GM12878 (cell line): ENCODE results near the gene AKAP13. TPM values are rescaled to one million over a fixed set of nuclear protein-coding genes. Genes with fewer than 3 reads are reported as not detected.

Experiments used
- ATAC-seq: fragments of 200-7000 bp; cut with Tn5 transposase; 3 replicates; pipeline ENCODE4 v1.9.1; 2020; ENCODE audit warnings: mild to moderate bottlenecking, moderate library complexity
- BruUV-seq: library from RNA; stranded (reverse); fragments of 400-500 nt; replicated peaks from 2 replicates; lab custom pipeline; 2021; lab: Mats Ljungman, UMichigan
- CTCF ChIA-PET: fragments of 300-600 bp; sonication (Branson Sonifier 250); formaldehyde crosslinking; extraction: SDS; loops from one replicate; lab custom pipeline; 2021; ENCODE audit warnings: inconsistent platforms; lab: Yijun Ruan, JAX
- POLR2A ChIA-PET: fragments of 350-600 bp; formaldehyde crosslinking; extraction: SDS; loops from one replicate; lab custom pipeline; 2021; ENCODE audit warnings: inconsistent platforms; lab: Charles Lee
- RAD21 ChIA-PET: fragments of 300-600 bp; sonication (Branson Sonifier 250); formaldehyde crosslinking; loops from one replicate; lab custom pipeline; 2023; ENCODE audit warnings: antibody characterized with exemption; ENCODE audit not compliant: unreplicated experiment; lab: Charles Lee
- SMC1A ChIA-PET: fragments of 300-600 bp; sonication (Branson Sonifier 250); formaldehyde crosslinking; loops from one replicate; lab custom pipeline; 2023; ENCODE audit not compliant: unreplicated experiment, uncharacterized antibody; lab: Charles Lee
- DNase-seq: peaks from one replicate; pipeline ENCODE4 v3.0.0-alpha.2; 2011; ENCODE audit warnings: low read depth, low spot score
- FAIRE-seq: peaks from 3 replicates; lab custom pipeline; 2011; peaks lifted over from hg19 to GRCh38; lab: Jason Lieb, UNC
- H2AFZ ChIP-seq: 2 replicates; pipeline ENCODE4 v1.6.0; 2011; ENCODE audit warnings: low read depth, low read length, control low read depth; ENCODE audit not compliant: control insufficient read depth
- H3K27ac ChIP-seq: 2 replicates; pipeline ENCODE4 v1.5.1; 2011; ENCODE audit warnings: control low read depth; ENCODE audit not compliant: control insufficient read depth, insufficient read depth
- H3K27me3 ChIP-seq, 2 experiments: replicated peaks in 1 of 2; 2 replicates each; pipeline versions ENCODE4 v1.6.0 to v1.6.1; 2011; ENCODE audit warnings: low read length in 1 of 2; ENCODE audit not compliant: control insufficient read depth in 2 of 2, insufficient read depth in 2 of 2
- H3K36me3 ChIP-seq, 2 experiments: 2 replicates each; pipeline ENCODE4 v1.5.1; 2011; ENCODE audit warnings: low read length in 1 of 2; ENCODE audit not compliant: control insufficient read depth in 2 of 2, insufficient read depth in 2 of 2
- H3K4me1 ChIP-seq: 2 replicates; pipeline ENCODE4 v1.6.1; 2011; ENCODE audit warnings: mild to moderate bottlenecking, low read length, moderate library complexity, mixed read lengths; ENCODE audit not compliant: control insufficient read depth, insufficient read depth
- H3K4me2 ChIP-seq: 2 replicates; pipeline ENCODE4 v1.6.0; 2011; ENCODE audit warnings: control low read depth; ENCODE audit not compliant: control insufficient read depth, insufficient read depth
- H3K4me3 ChIP-seq: fragments of 200-600 bp; sonication (generic); 2 replicates; pipeline ENCODE4 v1.5.1; 2016
- H3K79me2 ChIP-seq: 2 replicates; pipeline ENCODE4 v1.6.0; 2011; ENCODE audit warnings: low read length; ENCODE audit not compliant: control insufficient read depth, insufficient read depth
- H3K9ac ChIP-seq: 2 replicates; pipeline ENCODE4 v1.8.0; 2011; ENCODE audit warnings: low read length, control low read depth, mixed read lengths; ENCODE audit not compliant: control insufficient read depth, insufficient read depth
- H3K9me3 ChIP-seq: replicated peaks from 3 replicates; pipeline ENCODE4 v1.5.1; 2011; ENCODE audit warnings: mild to moderate bottlenecking, low read length; ENCODE audit not compliant: control insufficient read depth, insufficient read depth
- H4K20me1 ChIP-seq: 2 replicates; pipeline ENCODE4 v1.6.0; 2011; ENCODE audit not compliant: control insufficient read depth, insufficient read depth
- CEBPB ChIP-seq, 2 experiments: fragments of 150-350 bp in 1 of 2; IDR thresholded peaks; 2 replicates each; pipeline ENCODE4 v1.6.1; 2012 to 2014; ENCODE audit warnings: low read depth in 2 of 2, low read length in 2 of 2, borderline replicate concordance in 1 of 2, inconsistent platforms in 1 of 2
- CHD1 ChIP-seq: IDR thresholded peaks from 2 replicates; pipeline ENCODE4 v1.6.1; 2012; ENCODE audit warnings: low read depth, low read length, improper control_type of control experiment
- EED ChIP-seq: sonication (generic); IDR thresholded peaks from 2 replicates; pipeline ENCODE4 v1.6.1; 2016; ENCODE audit warnings: antibody characterized with exemption, low read depth
- EP300 ChIP-seq, 2 experiments: fragments of 150-350 bp in 1 of 2; IDR thresholded peaks; 2 replicates each; pipeline ENCODE4 v1.6.1; 2011 to 2012; ENCODE audit warnings: low read depth in 2 of 2, low read length in 2 of 2, borderline replicate concordance in 1 of 2, improper control_type of control experiment in 1 of 2, inconsistent platforms in 1 of 2; ENCODE audit not compliant: control insufficient read depth in 1 of 2
- FOXM1 ChIP-seq: IDR thresholded peaks from 2 replicates; pipeline ENCODE4 v1.6.1; 2012; ENCODE audit warnings: low read depth, mild to moderate bottlenecking, inconsistent platforms, low read length, moderate library complexity
- KLF5 ChIP-seq: fragments of 450-650 bp; IDR thresholded peaks from 2 replicates; pipeline ENCODE4 v1.6.1; 2014; ENCODE audit warnings: mild to moderate bottlenecking; ENCODE audit not compliant: partially characterized antibody
- POU2F2 ChIP-seq: IDR thresholded peaks from 3 replicates; pipeline ENCODE4 v1.6.1; 2011; ENCODE audit warnings: low read depth, mild to moderate bottlenecking, low read length, borderline replicate concordance
- RB1 ChIP-seq: fragments of 450-650 bp; formaldehyde crosslinking; IDR thresholded peaks from 2 replicates; pipeline ENCODE4 v1.6.1; 2017; ENCODE audit warnings: mild to moderate bottlenecking, borderline replicate concordance
- SMAD5 ChIP-seq: IDR thresholded peaks from 2 replicates; pipeline ENCODE4 v1.6.1; 2016; ENCODE audit warnings: antibody characterized with exemption, low read depth
- SMC3 ChIP-seq: IDR thresholded peaks from 2 replicates; pipeline ENCODE4 v1.6.1; 2011; ENCODE audit warnings: low read length, improper control_type of control experiment, borderline replicate concordance
- SP1 ChIP-seq: IDR thresholded peaks from one replicate; pipeline ENCODE4 v1.6.1; 2011; ENCODE audit warnings: low read depth, low read length
- STAT3 ChIP-seq: IDR thresholded peaks from 2 replicates; pipeline ENCODE4 v1.6.1; 2011; ENCODE audit warnings: low read depth, low read length, improper control_type of control experiment
- TBL1XR1 ChIP-seq: IDR thresholded peaks from 2 replicates; pipeline ENCODE4 v1.6.1; 2012; ENCODE audit warnings: low read depth, low read length, improper control_type of control experiment
- ZBTB33 ChIP-seq: fragments of 450-650 bp; IDR thresholded peaks from 2 replicates; pipeline ENCODE4 v1.6.1; 2017; ENCODE audit warnings: mild to moderate bottlenecking
- ZNF24 ChIP-seq: fragments of 450-650 bp; IDR thresholded peaks from 2 replicates; pipeline ENCODE4 v1.6.1; 2017; ENCODE audit warnings: antibody characterized with exemption, mild to moderate bottlenecking
- WGBS: methylation state at CpG from one replicate; pipeline ENCODE4 v1.1.6; 2016; ENCODE audit warnings: low lambda C conversion rate; ENCODE audit not compliant: insufficient replicate concordance, insufficient coverage; ENCODE audit errors: missing lambda C conversion rate; 5-methylcytosine and 5-hydroxymethylcytosine counted together
- in situ Hi-C: fragments of 300-500 bp; cut with MboI; formaldehyde crosslinking; loops from 9 replicates; pipeline ENCODE4 v1.14.3; 2018; ENCODE audit warnings: mixed read lengths
- intact Hi-C: fragments of 100-400 bp; cut with micrococcal nuclease; formaldehyde crosslinking; loops from one replicate; pipeline ENCODE4 v1.14.2; 2022; ENCODE audit not compliant: unreplicated experiment
- polyA plus RNA-seq, 11 experiments: library from polyadenylated mRNA; depleted of rRNA in 4 of 11; unstranded in 6 of 11; stranded (reverse) in 5 of 11; fragments of >200 nt; fragmentation: Nextera tagmentation in 4 of 11; fragmentation: Illumina TruSeq in 1 of 11; extraction: Ambion mirVana in 4 of 11; extraction: Trizol in 1 of 11; gene quantifications; 1 replicate in 1 of 11; 2 replicates in 10 of 11; pipeline versions ENCODE4 v1.2.1 to v1.2.3, GENCODE V29; 2011 to 2016; ENCODE audit warnings: inconsistent platforms in 2 of 11, missing spikeins in 2 of 11, low read depth in 1 of 11
- total RNA-seq, 4 experiments: library from RNA; depleted of rRNA in 3 of 4; stranded (reverse); fragments of >200 nt in 3 of 4; fragmentation: Illumina TruSeq in 1 of 4; extraction: Trizol in 1 of 4; gene quantifications; 2 replicates each; pipeline versions ENCODE4 v1.2.1 to v1.2.3, GENCODE V29; 2013 to 2021
- TF ChIP-seq, protein P1 (sequence below): IDR thresholded peaks from 2 replicates; pipeline ENCODE4 v1.6.1; 2011; ENCODE audit warnings: low read depth, low read length, improper control_type of control experiment, borderline replicate concordance

AKAP13 gene
- total and polyA plus RNA-seq, 10 of the 15 experiments (the other 5 are each of a cell fraction or from before 2014, with no cell fraction given) = 14.4 to 74.9 (median 55.1) TPM

DNA sequence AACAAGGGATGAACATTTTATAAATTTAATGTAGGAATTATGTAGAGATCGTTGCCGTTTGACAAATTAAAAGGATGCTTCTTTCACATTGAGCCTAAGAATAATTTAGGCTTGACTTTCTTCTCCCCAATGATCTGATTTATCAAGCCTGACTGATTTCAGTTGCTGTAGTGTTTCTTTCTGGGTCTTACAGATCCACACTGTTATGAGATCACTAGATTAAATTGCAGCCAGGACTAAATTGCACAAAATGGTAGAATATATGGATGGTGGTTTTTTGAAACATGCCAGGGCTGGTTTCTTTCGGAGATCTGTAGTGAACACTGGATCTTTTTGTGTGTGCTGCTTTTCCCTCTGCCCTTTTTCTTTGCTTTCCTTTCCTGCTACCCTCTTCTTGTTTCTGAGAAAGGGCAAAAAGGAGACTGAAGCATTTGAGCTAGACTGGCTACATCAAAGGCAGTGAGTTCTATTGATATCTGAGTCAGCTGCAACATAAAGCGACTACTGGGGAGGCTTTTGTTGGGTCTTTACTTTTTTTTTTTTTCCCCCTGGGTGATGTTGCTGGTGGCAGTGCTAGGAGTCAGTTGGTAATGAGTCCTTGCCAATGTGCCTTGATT lies 83.0 kb downstream of the AKAP13 start:
- BruUV-seq = no TSS peak
- TF ChIP-seq SP1 = no peak
- TF ChIP-seq POU2F2 = no peak
- TF ChIP-seq CEBPB (IDR thresholded peaks at IDR 0.05; ENCODE audit: borderline replicate concordance in 1 of 2, low read depth in 2 of 2, low read length in 2 of 2) = no peak
- no peak for TF ChIP-seq RB1
- TF ChIP-seq ZNF24 = no peak
- no peak for TF ChIP-seq SMC3
- no peak for TF ChIP-seq TBL1XR1
- no peak for TF ChIP-seq STAT3
- TF ChIP-seq, protein P1, sequence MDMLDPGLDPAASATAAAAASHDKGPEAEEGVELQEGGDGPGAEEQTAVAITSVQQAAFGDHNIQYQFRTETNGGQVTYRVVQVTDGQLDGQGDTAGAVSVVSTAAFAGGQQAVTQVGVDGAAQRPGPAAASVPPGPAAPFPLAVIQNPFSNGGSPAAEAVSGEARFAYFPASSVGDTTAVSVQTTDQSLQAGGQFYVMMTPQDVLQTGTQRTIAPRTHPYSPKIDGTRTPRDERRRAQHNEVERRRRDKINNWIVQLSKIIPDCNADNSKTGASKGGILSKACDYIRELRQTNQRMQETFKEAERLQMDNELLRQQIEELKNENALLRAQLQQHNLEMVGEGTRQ = no peak
- no peak for TF ChIP-seq EP300 (IDR thresholded peaks at IDR 0.05; ENCODE audit: borderline replicate concordance in 1 of 2, control insufficient read depth in 1 of 2, low read depth in 2 of 2, low read length in 2 of 2)
- TF ChIP-seq SMAD5 = no peak
- no peak for TF ChIP-seq CHD1
- no peak for TF ChIP-seq KLF5
- TF ChIP-seq FOXM1 = no peak
- TF ChIP-seq ZBTB33 = no peak
- no peak for TF ChIP-seq EED
- Histone ChIP-seq H3K4me2 (no peak overlapping the region), H3K27me3 (no peaks in the 10 kb centered on the region), H3K36me3 (no peaks in the 10 kb centered on the region), H3K4me1 (peaks cover 8% of the 10 kb centered on the region), H2AFZ (no peak overlapping the region), H3K4me3 (no peak overlapping the region), H3K27ac (no peak overlapping the region), H4K20me1 (no peaks in the 10 kb centered on the region), H3K9ac (no peak overlapping the region), H3K9me3 (peaks cover 1% of the 10 kb centered on the region; the same call in 2 of the 3 replicates), H3K79me2 (peaks cover 44% of the 10 kb centered on the region)
- POLR2A ChIA-PET = no interaction called here
- DNase-seq (no peak), ATAC-seq (no peak), FAIRE-seq (no peak)
- SMC1A ChIA-PET = interaction anchor here (0.7 to 1.7 kb wide), 4 partner anchors 10 to 173 kb away, joined by 3 to 8 read pairs (median 4); no protein-coding TSS in a partner anchor
- 96% methylated on average over 4 of the region's 4 CpGs for WGBS
- CTCF ChIA-PET = no interaction called here
- intact Hi-C loops = no loop called here
- in situ Hi-C loops = no loop called here
- RAD21 ChIA-PET = interaction anchor here (1.7 kb wide), 1 partner anchor 12 kb away, joined by 7 read pairs; no protein-coding TSS in a partner anchor
